ENCODE data around the gene SFXN1. TPM values are rescaled to one million over a fixed set of nuclear protein-coding genes. Genes with fewer than 3 reads are reported as not detected.

The SFXN1 gene
- polyA plus RNA-seq, 2 donors: 9.3 to 14.1 TPM

GRCh38 chr5:175572886-175573285, 94.5 kb downstream of the SFXN1 start:
- no peak overlapping the region for H3K27ac ChIP-seq (ENCODE audit: low read depth in 2 of 2, low read length in 1 of 2)
- H3K4me1 ChIP-seq (ENCODE audit: control insufficient read depth in 2 of 2, insufficient read depth in 2 of 2, low read length in 1 of 2): no peaks in the 10 kb centered on the region
- no peaks in the 10 kb centered on the region for H3K27me3 ChIP-seq (ENCODE audit: control insufficient read depth in 1 of 2, insufficient read depth in 2 of 2, low read length in 2 of 2)
- H3K4me3 ChIP-seq (ENCODE audit: low read depth in 1 of 2, low read length in 2 of 2): no peak overlapping the region
- no peaks in the 10 kb centered on the region for H3K36me3 ChIP-seq (ENCODE audit: control insufficient read depth in 2 of 2, insufficient read depth in 2 of 2, low read length in 1 of 2)
- 45 to 52% methylated on average over 4 of the region's 4 CpGs for WGBS, 2 donors
- no peaks in the 10 kb centered on the region for H3K9me3 ChIP-seq (ENCODE audit: control insufficient read depth in 2 of 2, insufficient read depth in 1 of 2, low read depth in 1 of 2, low read length in 1 of 2)

- no peaks in the 10 kb centered on the region for H3K36me3 ChIP-seq (ENCODE audit: control insufficient read depth in 2 of 2, insufficient read depth in 2 of 2, low read length in 1 of 2)
- no peak overlapping the region for H3K4me3 ChIP-seq (ENCODE audit: low read depth in 1 of 2, low read length in 2 of 2)
- no peaks in the 10 kb centered on the region for H3K27me3 ChIP-seq (ENCODE audit: control insufficient read depth in 1 of 2, insufficient read depth in 2 of 2, low read length in 2 of 2)
- WGBS, 2 donors: 41 to 46% methylated on average over 15 of the region's 15 CpGs
- H3K9me3 ChIP-seq (ENCODE audit: control insufficient read depth in 2 of 2, insufficient read depth in 1 of 2, low read depth in 1 of 2, low read length in 1 of 2): no peaks in the 10 kb centered on the region
- H3K27ac ChIP-seq (ENCODE audit: low read depth in 2 of 2, low read length in 1 of 2): no peak overlapping the region
- no peaks in the 10 kb centered on the region for H3K4me1 ChIP-seq (ENCODE audit: control insufficient read depth in 2 of 2, insufficient read depth in 2 of 2, low read length in 1 of 2)
Measured at GRCh38 chr5:175573493-175574269, 95.3 kb downstream of the SFXN1 start.

GRCh38 chr5:175575301-175575700, 96.9 kb downstream of the SFXN1 start:
- Histone ChIP-seq H3K27ac (ENCODE audit: low read depth in 2 of 2, low read length in 1 of 2) (no peak overlapping the region), H3K27me3 (ENCODE audit: control insufficient read depth in 1 of 2, insufficient read depth in 2 of 2, low read length in 2 of 2) (no peaks in the 10 kb centered on the region), H3K36me3 (ENCODE audit: control insufficient read depth in 2 of 2, insufficient read depth in 2 of 2, low read length in 1 of 2) (no peaks in the 10 kb centered on the region), H3K4me1 (ENCODE audit: control insufficient read depth in 2 of 2, insufficient read depth in 2 of 2, low read length in 1 of 2) (no peaks in the 10 kb centered on the region), H3K4me3 (ENCODE audit: low read depth in 1 of 2, low read length in 2 of 2) (no peak overlapping the region), H3K9me3 (ENCODE audit: control insufficient read depth in 2 of 2, insufficient read depth in 1 of 2, low read depth in 1 of 2, low read length in 1 of 2) (no peaks in the 10 kb centered on the region)
- WGBS, 2 donors: 93 to 97% methylated on average over 2 of the region's 2 CpGs

- H3K27me3 ChIP-seq (ENCODE audit: control insufficient read depth in 1 of 2, insufficient read depth in 2 of 2, low read length in 2 of 2): no peaks in the 10 kb centered on the region
- H3K27ac ChIP-seq (ENCODE audit: low read depth in 2 of 2, low read length in 1 of 2): no peak overlapping the region
- 70 to 72% methylated on average over 7 of the region's 7 CpGs for WGBS, 2 donors
- H3K4me3 ChIP-seq (ENCODE audit: low read depth in 1 of 2, low read length in 2 of 2): no peak overlapping the region
- H3K36me3 ChIP-seq (ENCODE audit: control insufficient read depth in 2 of 2, insufficient read depth in 2 of 2, low read length in 1 of 2): no peaks in the 10 kb centered on the region
- no peaks in the 10 kb centered on the region for H3K9me3 ChIP-seq (ENCODE audit: control insufficient read depth in 2 of 2, insufficient read depth in 1 of 2, low read depth in 1 of 2, low read length in 1 of 2)
- H3K4me1 ChIP-seq (ENCODE audit: control insufficient read depth in 2 of 2, insufficient read depth in 2 of 2, low read length in 1 of 2): no peaks in the 10 kb centered on the region
Measured at GRCh38 chr5:175576096-175576495, 97.7 kb downstream of the SFXN1 start.

GRCh38 chr5:175576591-175576990, 98.2 kb downstream of the SFXN1 start:
- H3K4me1 ChIP-seq (ENCODE audit: control insufficient read depth in 2 of 2, insufficient read depth in 2 of 2, low read length in 1 of 2): no peaks in the 10 kb centered on the region
- no peaks in the 10 kb centered on the region for H3K27me3 ChIP-seq (ENCODE audit: control insufficient read depth in 1 of 2, insufficient read depth in 2 of 2, low read length in 2 of 2)
- H3K27ac ChIP-seq (ENCODE audit: low read depth in 2 of 2, low read length in 1 of 2): no peak overlapping the region
- no peaks in the 10 kb centered on the region for H3K36me3 ChIP-seq (ENCODE audit: control insufficient read depth in 2 of 2, insufficient read depth in 2 of 2, low read length in 1 of 2)
- WGBS, 2 donors: 76 to 84% methylated on average over 6 of the region's 6 CpGs
- H3K4me3 ChIP-seq (ENCODE audit: low read depth in 1 of 2, low read length in 2 of 2): no peak overlapping the region
- no peaks in the 10 kb centered on the region for H3K9me3 ChIP-seq (ENCODE audit: control insufficient read depth in 2 of 2, insufficient read depth in 1 of 2, low read depth in 1 of 2, low read length in 1 of 2)

Other genes with a start within 250 kb of the SFXN1 start
- gene DRD1, start 34.4 kb upstream of the SFXN1 start, polyA plus RNA-seq: under 1 TPM; 0.02 to 0.08 TPM
- gene HRH2, start 179.5 kb downstream of the SFXN1 start, polyA plus RNA-seq: under 1 TPM; 0.18 to 0.40 TPM

Data from esophagus (tissue), 2 donors.